Uterus (tissue), 2 donors: ENCODE results near the gene GOLGA3.

Source experiments
- POLR2A ChIP-seq, 2 donors: fragments of 450-650 bp; IDR thresholded peaks; one replicate each; pipeline ENCODE4 v1.6.1; 2016; ENCODE audit warnings: antibody characterized with exemption in 2 of 2, mild to moderate bottlenecking in 1 of 2, moderate library complexity in 1 of 2
- TF ChIP-seq, protein P1 (sequence below), 4 experiments: fragments of 200-600 bp in 2 of 4; fragments of 450-650 bp in 2 of 4; sonication (generic) in 2 of 4; IDR thresholded peaks; one replicate each; pipeline ENCODE4 v1.5.1; 2016 to 2019; ENCODE audit warnings: antibody characterized with exemption in 4 of 4, mild to moderate bottlenecking in 2 of 4, moderate library complexity in 1 of 4

DNA sequence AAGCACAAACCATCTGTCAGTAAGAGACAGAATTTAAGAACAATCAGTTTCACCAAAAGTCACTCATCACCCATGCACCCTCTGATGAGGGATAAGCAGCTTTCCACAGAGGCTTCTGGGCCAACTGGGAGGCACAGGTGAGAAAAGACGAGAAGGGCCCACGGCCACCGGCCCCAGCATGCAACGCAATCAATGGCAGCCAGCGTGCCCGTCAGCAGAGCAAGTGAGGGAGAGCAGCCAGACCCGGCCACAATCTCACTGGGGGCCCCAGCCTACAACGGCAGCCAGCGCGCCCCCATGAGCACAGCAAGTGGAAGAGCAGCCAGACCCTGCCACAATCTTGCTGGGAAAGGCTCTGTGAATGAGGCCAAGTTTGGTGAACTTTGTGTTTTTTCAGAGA is 80.3 kb downstream of the GOLGA3 start:
- TF ChIP-seq, protein P1, sequence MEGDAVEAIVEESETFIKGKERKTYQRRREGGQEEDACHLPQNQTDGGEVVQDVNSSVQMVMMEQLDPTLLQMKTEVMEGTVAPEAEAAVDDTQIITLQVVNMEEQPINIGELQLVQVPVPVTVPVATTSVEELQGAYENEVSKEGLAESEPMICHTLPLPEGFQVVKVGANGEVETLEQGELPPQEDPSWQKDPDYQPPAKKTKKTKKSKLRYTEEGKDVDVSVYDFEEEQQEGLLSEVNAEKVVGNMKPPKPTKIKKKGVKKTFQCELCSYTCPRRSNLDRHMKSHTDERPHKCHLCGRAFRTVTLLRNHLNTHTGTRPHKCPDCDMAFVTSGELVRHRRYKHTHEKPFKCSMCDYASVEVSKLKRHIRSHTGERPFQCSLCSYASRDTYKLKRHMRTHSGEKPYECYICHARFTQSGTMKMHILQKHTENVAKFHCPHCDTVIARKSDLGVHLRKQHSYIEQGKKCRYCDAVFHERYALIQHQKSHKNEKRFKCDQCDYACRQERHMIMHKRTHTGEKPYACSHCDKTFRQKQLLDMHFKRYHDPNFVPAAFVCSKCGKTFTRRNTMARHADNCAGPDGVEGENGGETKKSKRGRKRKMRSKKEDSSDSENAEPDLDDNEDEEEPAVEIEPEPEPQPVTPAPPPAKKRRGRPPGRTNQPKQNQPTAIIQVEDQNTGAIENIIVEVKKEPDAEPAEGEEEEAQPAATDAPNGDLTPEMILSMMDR (IDR thresholded peaks at IDR 0.05): no peak
- TF ChIP-seq POLR2A (IDR thresholded peaks at IDR 0.05): no peak
